NCI-H774 (cell line): ENCODE data around the gene HOXD4.
A peak's percentile ranks its signal among the peaks of the same experiment; 100 is the strongest.

Source experiments
- DNase-seq: peaks from one replicate; lab custom pipeline; 2025; lab: John Stamatoyannopoulos, UW

HOXD4 gene

DNA sequence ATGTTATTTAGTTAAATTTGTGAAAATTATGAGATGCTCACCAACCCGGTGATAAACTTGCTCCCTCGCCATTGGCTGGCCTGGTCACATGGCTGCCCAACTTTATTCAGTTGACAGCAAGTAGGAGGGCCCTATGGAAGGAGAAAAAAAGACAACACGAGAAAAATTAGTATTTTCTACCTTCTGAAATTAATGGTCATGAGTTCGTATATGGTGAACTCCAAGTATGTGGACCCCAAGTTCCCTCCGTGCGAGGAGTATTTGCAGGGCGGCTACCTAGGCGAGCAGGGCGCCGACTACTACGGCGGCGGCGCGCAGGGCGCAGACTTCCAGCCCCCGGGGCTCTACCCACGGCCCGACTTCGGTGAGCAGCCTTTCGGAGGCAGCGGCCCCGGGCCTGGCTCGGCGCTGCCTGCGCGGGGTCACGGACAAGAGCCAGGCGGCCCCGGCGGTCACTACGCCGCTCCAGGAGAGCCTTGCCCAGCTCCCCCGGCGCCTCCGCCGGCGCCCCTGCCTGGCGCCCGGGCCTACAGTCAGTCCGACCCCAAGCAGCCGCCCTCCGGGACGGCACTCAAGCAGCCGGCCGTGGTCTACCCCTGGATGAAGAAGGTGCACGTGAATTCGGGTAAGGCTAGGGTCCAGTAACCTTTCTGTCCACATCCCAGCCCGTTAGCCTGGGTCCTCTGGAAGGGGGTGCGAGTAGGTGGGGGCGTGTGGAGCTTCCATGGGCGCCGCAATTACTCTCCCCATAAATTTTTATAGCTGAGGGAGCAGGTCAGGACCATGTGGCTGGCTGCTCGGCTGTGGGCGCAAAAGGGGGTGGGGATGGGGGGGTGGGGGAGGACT, at the start of gene HOXD4:
Gene HOXD4 (plus strand): TSS at position 109 of the 846 bp plus-strand sequence. CDS start 84 bp downstream, at position 193.
- DNase-seq, result no peak

DNA sequence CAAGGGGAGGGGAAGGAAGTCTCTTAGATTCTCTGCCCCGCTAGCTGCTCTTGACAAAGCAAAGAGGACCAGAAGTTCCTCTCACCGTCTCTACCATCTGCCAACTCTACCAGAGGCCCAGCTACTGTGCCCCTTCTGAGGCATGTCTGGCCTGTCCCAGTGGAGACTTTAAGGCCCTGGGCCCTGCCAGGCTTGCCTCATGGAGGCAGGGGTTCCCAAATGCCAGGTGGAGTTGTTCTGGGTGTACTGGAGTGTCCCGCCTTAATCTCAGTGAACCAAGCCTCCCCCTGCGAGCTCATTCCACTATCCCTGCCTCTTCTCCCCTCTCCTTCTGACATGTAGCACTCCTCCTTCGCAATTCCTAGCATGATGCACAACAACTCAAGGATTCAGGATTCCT, 49.5 kb upstream of the HOXD4 start:
- DNase-seq, result no peak

DNA sequence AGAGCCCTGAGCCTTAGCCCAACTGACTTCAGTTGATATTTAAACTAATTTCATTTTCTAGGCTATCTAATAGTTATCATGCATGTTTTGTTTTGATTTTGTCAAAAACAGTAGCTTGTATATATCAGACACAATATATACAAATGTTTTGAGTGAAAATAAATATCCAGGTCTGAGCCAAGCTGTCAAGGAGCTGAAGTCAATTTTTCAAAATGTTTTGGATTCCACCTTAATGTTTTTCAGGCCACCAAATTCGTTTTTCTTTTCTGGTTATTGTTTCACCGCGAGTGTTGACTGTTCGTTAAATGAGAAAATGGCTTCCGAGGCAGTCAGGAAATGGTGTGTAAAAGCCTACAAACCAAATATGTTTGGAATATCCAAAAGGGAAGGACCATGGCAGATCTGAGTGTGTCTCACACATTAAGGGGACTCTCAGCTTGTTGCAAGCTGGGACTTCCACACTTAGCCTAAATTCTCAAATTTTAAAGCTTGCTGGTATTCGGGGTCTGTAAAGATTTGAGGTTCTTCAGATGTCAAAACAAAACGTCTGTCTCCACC, 49.0 kb upstream of the HOXD4 start:
- DNase-seq, result no peak

DNA sequence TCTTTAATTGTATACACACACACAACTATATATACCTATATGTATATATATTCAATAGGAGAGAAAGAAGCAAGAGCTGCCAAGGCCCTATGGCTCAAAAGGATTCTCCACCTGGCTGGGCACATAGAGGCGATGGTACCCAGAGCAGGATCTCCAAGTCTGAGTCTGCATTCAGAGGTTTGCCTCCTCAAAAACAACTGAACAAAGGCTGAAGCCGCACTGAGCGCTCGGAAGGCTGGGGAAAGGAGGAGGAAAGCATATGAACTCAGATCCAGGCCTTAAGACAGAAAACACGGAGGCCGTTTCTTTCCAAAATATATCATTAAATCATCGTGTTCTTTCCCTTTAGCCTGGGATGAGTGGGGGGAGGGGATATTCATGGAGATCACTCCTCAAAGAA, 48.2 kb upstream of the HOXD4 start:
- DNase-seq, result no peak

DNA sequence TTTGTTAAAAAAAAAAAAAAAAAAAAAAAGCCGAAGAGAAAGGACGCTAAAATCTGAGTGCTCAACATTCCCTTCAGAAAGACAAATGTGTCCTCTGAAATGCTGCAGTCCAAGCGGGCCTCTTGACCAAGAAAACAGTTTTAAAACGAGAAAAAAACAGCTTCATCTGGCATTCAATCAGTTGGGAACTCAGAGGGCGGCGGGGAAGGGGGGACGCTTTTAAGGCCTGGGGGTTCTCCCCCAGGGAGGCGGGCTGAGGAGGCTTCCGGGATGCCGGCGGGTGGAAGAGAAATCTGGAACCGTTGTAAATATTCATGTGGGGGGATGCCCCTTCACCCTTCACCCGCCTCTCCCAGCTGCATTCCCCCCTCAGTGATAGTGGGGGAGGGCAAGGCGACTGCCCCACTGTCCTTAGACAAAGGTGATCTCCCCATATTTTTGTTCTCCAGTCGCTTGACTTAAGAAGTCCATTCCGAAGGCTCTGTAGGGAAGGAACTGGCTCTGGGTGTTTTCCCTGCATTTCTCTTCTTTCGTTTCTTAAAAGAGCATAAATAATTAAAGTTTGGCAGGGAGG, 47.5 kb upstream of the HOXD4 start:
- DNase-seq, result no peak

DNA sequence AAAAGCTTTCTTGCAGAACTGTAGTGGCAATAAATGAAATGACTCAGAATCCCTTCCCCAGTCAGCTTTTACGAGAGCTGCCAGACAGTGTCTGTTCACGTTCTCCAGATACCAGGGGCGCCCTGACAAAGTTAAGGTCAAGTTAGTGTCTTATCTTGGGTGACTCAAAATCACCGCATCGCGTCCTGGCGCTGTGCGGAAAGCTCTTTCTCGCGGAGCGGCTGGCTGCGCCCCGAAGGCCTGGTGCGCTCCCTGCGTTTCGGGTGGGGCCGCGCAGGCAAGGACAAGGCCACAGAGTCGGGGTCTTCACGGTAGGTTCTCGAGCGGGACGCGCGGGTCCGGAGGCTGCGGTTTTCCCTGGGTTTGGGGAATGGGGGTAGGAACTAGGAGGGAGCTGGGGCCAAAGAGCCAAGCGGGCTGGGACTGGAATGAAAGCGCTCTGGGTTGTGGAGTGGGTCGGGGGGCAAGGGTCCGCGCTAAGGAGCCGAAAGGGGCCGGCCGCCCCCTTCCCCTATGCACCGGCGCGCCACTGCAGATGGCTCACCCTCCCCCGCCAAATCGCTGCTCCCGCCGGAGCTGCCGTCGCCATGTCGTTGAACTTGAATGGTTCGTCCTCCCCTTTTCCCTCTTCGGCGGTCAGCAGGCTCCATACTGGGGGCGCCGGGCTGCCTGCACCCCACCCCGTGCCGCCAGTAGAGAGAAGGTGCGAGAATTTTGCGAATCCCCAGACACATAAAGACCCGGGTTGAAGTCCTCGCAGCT, 46.9 kb upstream of the HOXD4 start:
- no peak for DNase-seq

DNA sequence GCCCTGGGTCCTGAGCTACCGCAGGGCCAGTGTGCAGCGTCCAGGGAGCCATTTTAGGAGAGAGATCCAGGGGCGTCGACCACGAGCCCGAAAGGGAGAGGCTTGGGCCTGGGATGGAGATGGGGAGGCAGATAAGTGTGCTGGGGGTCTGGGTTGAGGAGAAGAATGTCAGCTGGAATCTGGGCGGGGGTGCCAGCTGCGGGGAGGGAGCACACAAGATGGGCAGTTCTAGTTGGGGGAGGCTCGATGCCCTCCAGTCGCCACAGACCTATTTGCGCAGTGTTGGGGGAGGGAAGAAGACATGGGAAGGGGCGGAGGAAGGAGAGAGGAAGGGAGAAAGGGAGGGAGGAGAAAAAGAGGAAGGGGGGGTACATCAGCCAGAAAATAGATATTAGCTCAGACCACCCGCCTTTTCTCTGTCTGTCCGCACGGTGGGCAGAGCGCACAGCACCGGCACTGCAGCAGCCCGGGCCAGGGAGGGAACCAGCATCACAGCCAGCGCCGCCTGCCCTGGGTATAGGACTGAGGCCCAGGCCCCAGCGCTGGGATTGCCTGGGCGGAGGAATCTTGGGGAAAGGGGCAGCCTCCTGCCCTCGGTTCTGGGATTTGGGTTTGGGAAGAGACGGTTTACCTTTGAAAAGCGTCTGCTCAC, 46.1 kb upstream of the HOXD4 start:
- no peak for DNase-seq

DNA sequence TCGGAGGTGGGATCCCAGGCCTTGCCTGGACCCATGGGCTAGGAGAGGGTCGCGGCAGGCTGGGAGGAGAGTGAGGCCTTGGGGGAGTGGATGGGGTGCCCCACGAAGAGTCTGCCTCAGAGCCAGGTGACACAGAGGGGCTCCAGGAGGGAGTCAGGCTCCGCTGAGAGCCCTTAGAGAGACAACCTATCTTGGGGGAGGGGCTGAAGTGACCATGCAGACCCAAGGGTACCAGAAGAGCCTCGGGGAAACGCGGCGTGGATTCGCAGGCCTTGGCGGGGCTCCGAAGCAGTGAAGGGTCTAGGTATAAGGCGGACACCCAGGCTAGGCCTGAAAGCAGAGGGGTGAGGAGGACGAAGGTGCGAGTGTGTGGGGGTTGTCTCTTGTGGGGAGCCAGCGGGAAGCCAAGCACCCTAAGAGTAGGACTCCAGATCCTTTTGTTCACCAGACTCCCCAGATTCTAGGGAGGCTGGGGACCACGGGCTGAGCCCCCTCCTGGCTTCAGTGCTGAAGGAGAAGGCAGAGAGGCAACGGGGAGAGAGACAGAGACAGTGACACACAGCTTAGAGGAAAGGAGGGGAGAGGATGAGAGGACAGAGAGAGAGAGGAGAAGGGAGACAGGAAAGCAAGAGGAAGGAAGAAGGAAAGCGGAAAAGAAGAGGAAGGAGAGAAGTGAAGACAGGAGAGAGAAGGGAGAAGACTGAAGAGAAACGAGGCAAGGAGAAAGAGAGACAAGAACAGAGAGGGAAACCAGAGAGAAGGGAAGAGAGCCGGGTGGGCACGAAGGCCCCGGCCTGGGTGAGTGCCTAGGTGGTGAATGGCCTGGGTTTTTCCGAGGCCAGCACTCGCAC, 45.4 kb upstream of the HOXD4 start:
- DNase-seq, result no peak

DNA sequence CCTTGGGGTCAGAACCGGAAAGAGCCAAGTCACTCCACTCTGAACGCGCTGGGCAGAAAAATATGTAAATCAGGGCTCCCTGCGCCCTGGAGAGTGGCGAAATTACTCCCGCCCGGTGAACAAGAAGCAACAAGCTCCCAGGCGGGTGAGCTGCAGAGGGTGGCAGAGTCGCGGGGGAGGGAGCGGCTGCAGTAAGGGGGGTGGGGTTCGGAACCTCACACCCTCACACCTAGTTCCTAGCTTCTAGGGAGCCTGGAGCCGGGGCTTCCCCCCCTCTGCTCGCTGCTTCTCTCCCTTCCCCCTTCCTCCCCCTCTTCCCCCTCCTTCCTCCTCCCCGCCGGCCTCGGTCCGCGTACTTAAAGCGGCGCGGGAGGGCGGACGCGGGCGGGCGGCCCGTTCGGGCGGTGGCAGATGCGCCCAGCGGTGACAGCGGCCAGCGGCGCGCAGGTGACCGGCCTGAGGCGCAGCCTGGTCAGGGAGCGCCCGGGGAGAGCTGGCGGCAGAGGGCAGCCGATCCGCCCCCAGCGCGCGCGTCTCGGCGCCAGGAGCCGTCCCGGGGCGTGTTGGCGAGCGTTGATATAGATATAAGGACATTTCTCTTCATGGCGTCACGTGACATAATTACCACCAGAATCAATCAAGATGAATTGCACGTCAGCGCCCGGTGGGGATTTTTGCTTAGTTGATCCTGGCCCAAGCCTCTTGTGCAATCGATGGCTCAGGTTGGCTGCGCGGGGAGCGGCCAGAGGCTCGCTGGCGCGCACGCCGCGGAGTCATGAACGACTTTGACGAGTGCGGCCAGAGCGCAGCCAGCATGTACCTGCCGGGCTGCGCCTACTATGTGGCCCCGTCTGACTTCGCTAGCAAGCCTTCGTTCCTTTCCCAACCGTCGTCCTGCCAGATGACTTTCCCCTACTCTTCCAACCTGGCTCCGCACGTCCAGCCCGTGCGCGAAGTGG, 44.5 kb upstream of the HOXD4 start, which contains the start of gene HOXD11:
Gene HOXD11 (plus strand): TSS at position 700 of the 959 bp plus-strand sequence. CDS start 76 bp downstream, at position 776.
- peak; percentile 74 for DNase-seq

DNA sequence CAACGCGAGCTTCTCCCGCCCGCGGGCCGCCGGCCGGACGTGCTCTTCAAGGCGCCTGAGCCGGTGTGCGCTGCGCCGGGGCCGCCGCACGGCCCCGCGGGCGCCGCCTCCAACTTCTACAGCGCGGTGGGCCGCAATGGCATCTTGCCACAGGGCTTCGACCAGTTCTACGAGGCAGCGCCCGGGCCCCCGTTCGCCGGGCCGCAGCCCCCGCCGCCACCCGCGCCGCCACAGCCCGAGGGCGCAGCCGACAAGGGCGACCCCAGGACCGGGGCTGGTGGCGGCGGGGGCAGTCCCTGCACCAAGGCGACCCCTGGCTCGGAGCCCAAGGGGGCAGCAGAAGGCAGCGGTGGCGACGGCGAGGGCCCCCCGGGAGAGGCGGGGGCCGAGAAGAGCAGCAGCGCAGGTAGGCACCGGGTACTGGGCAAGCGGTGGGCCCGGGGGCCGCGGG, 43.6 kb upstream of the HOXD4 start:
- DNase-seq, result peak; percentile 43

DNA sequence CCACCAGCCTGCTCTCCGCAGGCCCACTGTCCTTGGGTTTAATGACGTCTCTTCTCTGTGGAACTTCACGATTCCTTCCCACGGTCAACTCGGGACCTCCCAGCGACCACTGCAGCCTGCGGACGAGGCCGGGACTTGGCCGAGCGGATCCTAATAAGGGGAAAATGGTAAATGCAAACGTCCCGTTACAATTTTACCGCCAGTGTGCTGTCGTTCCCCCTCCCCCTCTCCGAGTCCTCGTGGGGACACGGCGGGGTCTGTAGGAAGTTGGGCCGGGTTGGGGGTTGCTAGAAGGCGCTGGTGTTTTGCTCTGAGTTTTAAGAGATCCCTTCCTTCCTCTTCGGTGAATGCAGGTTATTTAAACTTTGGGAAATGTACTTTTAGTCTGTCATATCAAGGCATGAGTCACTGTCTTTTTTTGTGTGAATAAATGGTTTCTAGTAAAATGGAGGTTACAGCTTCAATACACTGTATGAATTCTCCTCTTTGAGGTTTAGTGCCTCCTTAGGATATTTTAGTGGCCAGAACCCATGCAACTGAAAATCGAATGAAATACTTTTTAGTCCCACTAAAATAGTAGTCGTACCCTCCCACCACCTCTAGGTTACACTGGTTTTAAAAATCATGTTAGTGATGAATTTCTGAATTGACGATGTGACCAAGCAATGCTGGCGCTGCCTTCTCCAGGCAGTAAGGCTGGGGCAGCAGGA, 42.0 kb upstream of the HOXD4 start:
- no peak for DNase-seq

DNA sequence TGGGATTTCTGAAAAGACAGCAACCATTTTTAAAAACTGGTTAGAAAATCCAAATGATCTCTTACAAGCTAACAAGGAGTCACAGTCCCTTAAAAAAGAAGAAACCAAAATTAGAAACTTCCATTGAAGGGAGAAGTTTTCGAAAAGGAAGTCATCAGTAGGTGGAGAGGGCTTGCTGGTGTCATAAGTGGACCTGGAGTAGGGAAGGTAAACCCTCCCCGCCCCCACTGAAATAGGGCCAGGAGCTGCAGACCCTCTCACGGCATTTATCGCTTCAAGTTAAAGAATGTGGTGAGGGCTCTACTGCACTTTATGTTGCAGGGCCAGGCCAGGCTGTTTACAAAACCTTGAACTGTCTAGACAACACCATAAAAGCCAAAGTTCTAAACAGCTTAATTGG, 41.4 kb upstream of the HOXD4 start:
- no peak for DNase-seq

DNA sequence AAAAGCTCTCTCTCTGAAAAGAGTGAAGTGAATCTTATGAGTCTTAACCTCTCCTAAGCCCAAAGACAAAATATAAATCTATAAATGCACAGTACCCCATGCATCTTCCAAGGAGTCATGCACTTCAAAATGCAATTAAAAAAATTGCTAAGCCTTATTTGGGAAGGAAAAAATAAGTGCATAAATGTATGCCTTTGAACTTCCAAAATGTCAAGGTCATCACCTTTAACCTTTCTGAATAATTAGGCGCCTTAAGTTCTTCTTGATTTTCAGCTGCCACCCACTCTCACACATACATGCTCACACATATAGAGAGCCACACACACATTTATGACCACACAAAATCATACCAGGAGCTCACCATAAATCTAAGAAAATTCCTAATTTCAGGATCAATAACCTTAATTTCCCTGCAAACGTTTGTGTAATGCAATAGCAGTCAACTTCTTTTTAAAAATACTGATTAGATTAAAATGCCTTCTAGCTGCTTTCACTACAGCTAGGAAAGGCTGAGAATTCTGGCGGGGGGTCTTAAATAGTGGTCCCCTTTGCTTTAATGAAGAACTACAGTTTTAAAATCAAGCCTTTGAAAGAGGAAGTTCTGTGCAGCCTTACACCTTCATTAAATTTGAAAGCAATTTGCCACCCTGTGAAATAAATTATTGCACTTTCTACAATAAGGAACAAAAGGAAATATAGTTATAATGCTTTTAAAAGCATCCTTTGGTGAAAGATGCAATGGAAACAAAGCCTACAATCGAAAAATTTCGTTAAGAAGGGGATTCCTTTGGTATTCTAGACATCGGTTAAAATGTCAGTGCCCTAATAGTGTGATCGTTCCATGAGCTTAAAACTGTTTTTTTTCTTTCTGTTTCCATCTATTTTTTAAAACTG, 40.7 kb upstream of the HOXD4 start:
- no peak for DNase-seq

DNA sequence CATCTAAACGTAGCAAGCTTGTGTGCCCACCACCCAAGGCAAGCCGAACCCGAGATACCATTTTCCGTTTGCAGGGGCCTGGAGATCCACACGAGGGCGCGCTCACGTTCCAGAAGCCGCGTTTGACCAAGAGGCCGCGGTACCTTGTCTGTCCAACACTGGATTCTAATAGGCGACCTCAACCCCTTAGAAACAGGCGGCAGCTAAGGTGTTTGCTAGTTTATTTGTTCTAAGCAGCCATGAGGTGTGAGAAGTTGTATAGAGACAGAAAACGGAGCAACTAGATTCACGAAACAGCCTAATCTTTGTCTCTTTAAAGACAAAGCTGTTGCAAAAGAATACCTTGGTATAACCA, 40.1 kb upstream of the HOXD4 start:
- no peak for DNase-seq

DNA sequence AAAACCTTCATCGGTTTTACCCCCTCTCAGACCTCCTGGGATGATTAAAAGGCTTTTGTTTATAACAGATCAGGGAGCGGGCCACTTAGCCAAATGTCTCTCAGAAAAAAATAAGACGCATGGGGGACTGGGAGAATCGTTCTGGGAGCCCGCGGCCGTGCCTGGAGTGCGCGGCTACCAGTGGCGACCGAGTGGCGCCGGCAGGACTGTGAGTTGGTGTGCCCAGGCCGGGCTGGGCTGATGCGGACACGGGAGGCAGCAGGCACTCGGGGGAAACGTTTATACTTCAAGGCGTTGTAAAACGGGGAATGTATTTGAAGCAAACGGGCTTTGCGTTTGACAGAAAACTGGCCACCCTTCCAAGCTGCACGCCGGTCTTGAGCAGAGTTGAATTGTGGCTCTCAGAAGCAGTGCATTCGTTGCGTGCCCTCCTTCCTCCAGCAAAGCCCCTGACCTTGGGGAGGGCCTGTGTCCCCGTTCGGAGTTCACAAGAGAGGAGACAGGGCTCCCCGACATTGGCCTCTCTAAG, 39.4 kb upstream of the HOXD4 start:
- no peak for DNase-seq

DNA sequence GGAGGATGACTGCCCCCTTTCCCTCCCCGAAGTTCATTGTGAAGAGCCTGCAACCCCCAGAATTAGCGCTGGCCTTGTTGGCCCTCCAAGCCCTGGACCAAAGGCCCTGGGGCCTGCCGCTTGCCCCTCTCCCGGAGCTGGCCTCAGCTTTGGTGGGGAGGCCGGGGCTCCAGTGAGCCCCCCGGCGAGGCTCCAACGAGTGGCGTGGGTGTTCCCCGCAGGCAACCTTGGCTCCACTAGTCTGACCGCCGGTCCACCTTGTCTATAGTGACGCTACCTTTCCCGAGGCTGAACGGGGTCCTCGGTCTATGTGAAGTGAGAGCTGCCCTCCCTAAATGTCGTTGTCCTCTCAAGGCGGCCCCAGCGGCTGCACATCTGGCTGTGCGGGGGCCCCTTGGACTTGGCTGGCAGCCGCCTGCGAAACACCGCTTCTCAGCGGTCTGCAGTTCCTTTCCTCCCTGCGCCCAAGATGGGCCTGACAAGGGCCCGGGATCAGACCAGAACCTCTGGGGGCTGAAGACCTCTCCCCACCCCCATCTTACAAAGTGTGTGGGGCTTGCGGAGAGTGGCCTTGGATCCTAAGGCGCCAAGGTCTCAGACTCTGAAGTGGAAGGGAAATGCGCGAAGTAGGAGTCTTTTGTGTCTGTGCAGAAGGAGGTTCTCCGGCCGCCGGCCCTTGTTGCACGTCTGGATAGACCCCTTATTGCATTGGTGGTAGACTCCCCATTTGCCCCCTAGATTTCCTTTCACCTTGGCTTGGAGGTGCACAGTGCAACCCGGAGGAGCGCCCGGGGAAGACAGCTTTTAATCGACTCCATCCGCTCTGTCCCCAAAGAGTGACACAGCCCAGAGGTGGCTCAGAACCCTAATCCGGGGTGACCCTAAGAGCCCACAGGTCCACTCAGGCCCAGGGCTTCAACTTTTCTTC, 38.7 kb upstream of the HOXD4 start:
- DNase-seq, result no peak
